Skeletal muscle satellite cell (primary cell): ENCODE data around the gene FIZ1.
"Not testable (repeated sequence)": the region's sequence is repeated elsewhere in the genome, so short reads cannot be mapped to it uniquely, and the experiment has no call there.

ENCODE experiments used
- H3K27me3 ChIP-seq: 2 replicates; pipeline ENCODE4 v1.7.0; 2013; ENCODE audit warnings: low read length; ENCODE audit not compliant: control insufficient read depth, insufficient read depth
- H3K36me3 ChIP-seq: 2 replicates; pipeline ENCODE4 v1.7.0; 2013; ENCODE audit warnings: mild to moderate bottlenecking, control low read depth, low read length; ENCODE audit not compliant: insufficient read depth
- H3K4me1 ChIP-seq: 2 replicates; pipeline ENCODE4 v1.7.0; 2013; ENCODE audit warnings: low read length; ENCODE audit not compliant: control insufficient read depth, insufficient read depth
- H3K4me2 ChIP-seq: 2 replicates; pipeline ENCODE4 v1.7.0; 2013; ENCODE audit warnings: mild to moderate bottlenecking, low read length
- H3K4me3 ChIP-seq: 2 replicates; pipeline ENCODE4 v1.7.0; 2013; ENCODE audit warnings: low read length
- H3K9ac ChIP-seq: 2 replicates; pipeline ENCODE4 v1.7.0; 2013; ENCODE audit warnings: mild to moderate bottlenecking, low read depth, low read length, moderate library complexity
- H3K9me3 ChIP-seq: replicated peaks from 2 replicates; pipeline ENCODE4 v1.7.0; 2013; ENCODE audit warnings: mild to moderate bottlenecking, control low read depth, low read length

FIZ1 gene

GRCh38 chr19:55586976-55587668 lies 12.2 kb downstream of the FIZ1 start:
- peak overlapping the region; percentile 80 for H3K4me3 ChIP-seq
- no peaks in the 10 kb centered on the region for H3K36me3 ChIP-seq
- H3K9ac ChIP-seq, result peak overlapping the region; percentile 26
- peaks cover 16% of the 10 kb centered on the region for H3K4me1 ChIP-seq
- no peaks in the 10 kb centered on the region for H3K27me3 ChIP-seq
- no peaks in the 10 kb centered on the region for H3K9me3 ChIP-seq
- peak overlapping the region; percentile 99 for H3K4me2 ChIP-seq

- Histone ChIP-seq H3K9me3 (no peaks in the 10 kb centered on the region), H3K4me3 (peak overlapping the region; percentile 65), H3K36me3 (no peaks in the 10 kb centered on the region), H3K27me3 (no peaks in the 10 kb centered on the region), H3K9ac (no peak overlapping the region), H3K4me2 (peak overlapping the region; percentile 78), H3K4me1 (peaks cover 19% of the 10 kb centered on the region)
These were observed 13.5 kb downstream of the FIZ1 start for GRCh38 chr19:55585658-55586339.

GRCh38 chr19:55584871-55585270 lies 14.4 kb downstream of the FIZ1 start:
- H3K4me1 ChIP-seq, result peaks cover 20% of the 10 kb centered on the region
- H3K9ac ChIP-seq, result no peak overlapping the region
- no peak overlapping the region for H3K4me3 ChIP-seq

GRCh38 chr19:55583897-55584296 lies 15.4 kb downstream of the FIZ1 start:
- not testable (repeated sequence) for H3K9me3 ChIP-seq, H3K36me3 ChIP-seq, H3K27me3 ChIP-seq, H3K9ac ChIP-seq, H3K4me3 ChIP-seq, H3K4me2 ChIP-seq
- peaks cover 26% of the 10 kb centered on the region for H3K4me1 ChIP-seq

More at GRCh38 chr19:55584871-55585270, 14.4 kb downstream of the FIZ1 start:
- H3K4me2 ChIP-seq, result no peak overlapping the region
- no peaks in the 10 kb centered on the region for H3K9me3 ChIP-seq
- no peaks in the 10 kb centered on the region for H3K27me3 ChIP-seq
- H3K36me3 ChIP-seq, result no peaks in the 10 kb centered on the region

GRCh38 chr19:55582284-55582683 lies 17.0 kb downstream of the FIZ1 start:
- not testable (repeated sequence) for H3K4me3 ChIP-seq, H3K36me3 ChIP-seq, H3K27me3 ChIP-seq, H3K4me2 ChIP-seq, H3K9me3 ChIP-seq, H3K9ac ChIP-seq
- H3K4me1 ChIP-seq, result peaks cover 26% of the 10 kb centered on the region

- no peaks in the 10 kb centered on the region for H3K27me3 ChIP-seq
- H3K4me2 ChIP-seq, result no peak overlapping the region
- no peaks in the 10 kb centered on the region for H3K9me3 ChIP-seq
- H3K9ac ChIP-seq, result no peak overlapping the region
- H3K4me1 ChIP-seq, result peaks cover 21% of the 10 kb centered on the region
- H3K36me3 ChIP-seq, result peaks cover 13% of the 10 kb centered on the region
- no peak overlapping the region for H3K4me3 ChIP-seq
These were observed 17.5 kb downstream of the FIZ1 start for GRCh38 chr19:55581823-55582223.

- Histone ChIP-seq H3K9ac (peak overlapping the region; percentile 96), H3K36me3 (peaks cover 15% of the 10 kb centered on the region), H3K4me3 (peak overlapping the region; percentile 97), H3K4me2 (peak overlapping the region; percentile 89), H3K9me3 (no peaks in the 10 kb centered on the region), H3K27me3 (no peaks in the 10 kb centered on the region), H3K4me1 (peaks cover 19% of the 10 kb centered on the region)
These were observed 18.0 kb downstream of the FIZ1 start for GRCh38 chr19:55581145-55581822.

GRCh38 chr19:55580628-55581144 lies 18.6 kb downstream of the FIZ1 start, which contains the start of gene ZNF579:
ZNF579 (minus strand) TSS chr19:55580848; CDS start chr19:55579639, 1,209 bp downstream.
- no peaks in the 10 kb centered on the region for H3K27me3 ChIP-seq
- H3K9ac ChIP-seq, result peak within 1 kb of the TSS; percentile 96
- peaks cover 17% of the 10 kb centered on the region for H3K36me3 ChIP-seq
- no peaks in the 10 kb centered on the region for H3K9me3 ChIP-seq
- H3K4me2 ChIP-seq, result peak within 1 kb of the TSS; percentile 99
- H3K4me3 ChIP-seq, result peak within 1 kb of the TSS; percentile 97
- peaks cover 13% of the 10 kb centered on the region for H3K4me1 ChIP-seq

GRCh38 chr19:55579766-55580621 lies 19.3 kb downstream of the FIZ1 start:
- H3K4me1 ChIP-seq, result peaks cover 10% of the 10 kb centered on the region
- H3K36me3 ChIP-seq, result peaks cover 17% of the 10 kb centered on the region
- no peaks in the 10 kb centered on the region for H3K9me3 ChIP-seq
- peak overlapping the region; percentile 97 for H3K4me3 ChIP-seq
- peak overlapping the region; percentile 96 for H3K9ac ChIP-seq
- H3K27me3 ChIP-seq, result no peaks in the 10 kb centered on the region
- peak overlapping the region; percentile 99 for H3K4me2 ChIP-seq

GRCh38 chr19:55578761-55579747 lies 20.3 kb downstream of the FIZ1 start:
- peaks cover 17% of the 10 kb centered on the region for H3K36me3 ChIP-seq
- H3K4me1 ChIP-seq, result peaks cover 10% of the 10 kb centered on the region
- H3K9ac ChIP-seq, result peak overlapping the region; percentile 96
- H3K27me3 ChIP-seq, result no peaks in the 10 kb centered on the region
- peak overlapping the region; percentile 97 for H3K4me3 ChIP-seq
- H3K4me2 ChIP-seq, result peak overlapping the region; percentile 99
- H3K9me3 ChIP-seq, result no peaks in the 10 kb centered on the region
